ENCODE measurements around the gene MYCBP2.

The MYCBP2 gene

DNA sequence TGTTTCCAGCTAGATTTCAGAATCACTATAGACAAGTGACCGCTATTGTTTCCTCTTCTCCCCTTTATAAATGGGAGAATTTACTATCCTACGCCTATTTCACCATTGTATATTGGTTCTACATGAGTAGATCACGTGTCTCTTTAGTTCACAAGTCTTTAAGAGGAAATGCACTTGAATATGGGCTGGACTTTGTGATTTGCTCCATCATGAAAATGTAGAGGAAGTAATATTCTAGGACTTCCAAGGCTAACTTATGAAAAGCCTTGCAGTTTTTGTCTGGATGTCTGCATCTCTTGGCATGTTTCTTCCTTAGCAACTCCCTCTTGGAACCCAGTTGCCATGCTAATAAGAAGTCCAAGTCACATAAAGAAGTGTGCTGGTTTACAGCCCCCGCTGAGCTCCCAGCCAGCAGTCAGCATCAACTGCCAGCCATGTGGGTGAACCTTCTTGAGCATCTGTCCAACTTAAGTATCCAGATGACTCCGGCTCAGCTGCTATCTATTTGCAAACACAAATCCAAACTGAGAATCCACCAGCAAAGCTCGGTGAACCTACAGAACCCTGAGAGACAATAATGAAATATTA lies 295.1 kb downstream of the MYCBP2 start:
- H3K4me3 ChIP-seq (ENCODE audit: low read depth, low read length), result no peak overlapping the region
- TF ChIP-seq, protein P1, sequence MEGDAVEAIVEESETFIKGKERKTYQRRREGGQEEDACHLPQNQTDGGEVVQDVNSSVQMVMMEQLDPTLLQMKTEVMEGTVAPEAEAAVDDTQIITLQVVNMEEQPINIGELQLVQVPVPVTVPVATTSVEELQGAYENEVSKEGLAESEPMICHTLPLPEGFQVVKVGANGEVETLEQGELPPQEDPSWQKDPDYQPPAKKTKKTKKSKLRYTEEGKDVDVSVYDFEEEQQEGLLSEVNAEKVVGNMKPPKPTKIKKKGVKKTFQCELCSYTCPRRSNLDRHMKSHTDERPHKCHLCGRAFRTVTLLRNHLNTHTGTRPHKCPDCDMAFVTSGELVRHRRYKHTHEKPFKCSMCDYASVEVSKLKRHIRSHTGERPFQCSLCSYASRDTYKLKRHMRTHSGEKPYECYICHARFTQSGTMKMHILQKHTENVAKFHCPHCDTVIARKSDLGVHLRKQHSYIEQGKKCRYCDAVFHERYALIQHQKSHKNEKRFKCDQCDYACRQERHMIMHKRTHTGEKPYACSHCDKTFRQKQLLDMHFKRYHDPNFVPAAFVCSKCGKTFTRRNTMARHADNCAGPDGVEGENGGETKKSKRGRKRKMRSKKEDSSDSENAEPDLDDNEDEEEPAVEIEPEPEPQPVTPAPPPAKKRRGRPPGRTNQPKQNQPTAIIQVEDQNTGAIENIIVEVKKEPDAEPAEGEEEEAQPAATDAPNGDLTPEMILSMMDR (IDR thresholded peaks at IDR 0.05; ENCODE audit: borderline replicate concordance, insufficient read depth, low read depth, low read length), result no peak

DNA sequence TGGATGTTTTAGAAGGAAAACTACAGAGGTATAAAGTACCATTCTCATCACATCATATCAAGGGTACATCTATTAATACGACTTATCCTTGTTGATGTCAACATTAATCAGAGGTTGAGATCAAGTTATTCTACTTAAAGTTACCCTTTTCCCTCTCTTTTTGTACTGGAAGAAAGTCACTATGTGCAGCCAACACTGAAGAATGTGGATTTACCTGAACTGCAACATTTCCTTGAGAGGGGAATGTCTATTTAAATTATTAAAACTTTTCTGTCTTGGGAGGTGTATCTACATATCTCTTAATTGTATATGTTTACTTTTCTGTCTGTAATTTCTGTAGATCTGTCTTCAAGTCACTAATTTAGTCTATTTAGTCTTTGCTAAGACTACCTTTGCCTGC lies 297.5 kb downstream of the MYCBP2 start:
- TF ChIP-seq, protein P1 (IDR thresholded peaks at IDR 0.05; ENCODE audit: borderline replicate concordance, insufficient read depth, low read depth, low read length), result no peak
- no peak overlapping the region for H3K4me3 ChIP-seq (ENCODE audit: low read depth, low read length)

DNA sequence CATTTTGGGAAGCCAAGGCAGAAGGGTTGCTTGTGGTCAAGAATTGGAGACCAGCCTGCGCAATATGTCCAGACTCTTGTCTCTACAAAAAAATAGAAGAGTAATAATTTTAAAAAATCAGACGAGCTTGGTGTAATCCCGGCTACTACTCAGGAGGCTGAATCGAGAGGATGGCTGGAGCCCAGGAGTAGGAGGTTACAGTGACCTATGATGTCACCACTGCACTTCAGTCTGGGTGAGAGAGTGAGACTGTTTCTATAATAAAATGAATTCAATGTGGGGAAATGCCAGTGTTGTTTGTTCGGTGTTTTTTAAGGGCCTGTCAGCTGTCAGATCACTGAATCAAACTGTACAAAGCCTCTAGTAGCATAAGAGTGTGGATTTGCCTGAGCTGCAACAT lies 298.7 kb downstream of the MYCBP2 start:
- no peak overlapping the region for H3K4me3 ChIP-seq (ENCODE audit: low read depth, low read length)
- TF ChIP-seq, protein P1 (IDR thresholded peaks at IDR 0.05; ENCODE audit: borderline replicate concordance, insufficient read depth, low read depth, low read length), result no peak

DNA sequence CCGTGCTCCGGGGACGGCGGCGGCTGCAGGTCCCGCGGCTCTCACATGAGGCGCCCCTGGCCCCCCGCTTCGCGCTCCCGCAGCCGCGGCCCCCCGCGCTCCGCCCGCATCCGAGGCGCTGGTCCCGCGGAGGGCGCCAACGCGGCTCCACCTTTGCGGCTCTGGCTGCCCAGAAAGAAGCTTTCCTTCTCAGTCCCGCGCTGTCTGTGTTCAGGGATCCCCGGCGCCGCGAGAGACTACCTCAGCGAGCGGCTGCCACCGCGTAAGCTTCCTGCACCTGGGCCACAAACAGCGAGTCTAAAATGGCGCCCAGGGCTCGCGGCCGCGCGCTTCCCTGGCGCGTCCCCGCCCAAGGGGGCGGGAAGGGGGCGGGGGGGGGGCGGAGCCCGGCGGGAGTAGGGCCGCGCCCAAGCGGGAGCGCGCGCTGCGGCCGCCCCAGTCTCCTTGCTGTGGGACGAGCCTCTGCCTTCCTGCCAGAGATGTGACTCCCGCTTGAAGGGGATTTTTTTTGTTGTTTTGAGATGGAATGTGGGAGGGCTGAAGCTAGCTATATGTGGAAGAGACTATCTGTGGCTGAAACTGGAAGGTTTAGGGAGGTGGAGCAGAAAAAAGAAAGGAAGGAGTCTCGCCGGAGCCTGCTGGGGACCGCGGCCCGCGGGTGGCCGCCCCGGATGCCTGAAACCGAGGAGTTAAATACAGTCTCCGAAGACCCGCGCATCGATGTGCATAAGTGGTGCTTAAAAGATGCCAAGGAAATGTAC lies 299.9 kb downstream of the MYCBP2 start, which contains the start of gene FBXL3:
Gene FBXL3 (minus strand): TSS at position 299 of the 761 bp plus-strand sequence. CDS start 5,299 bp downstream, outside the sequence.
- TF ChIP-seq, protein P1 (IDR thresholded peaks at IDR 0.05; ENCODE audit: borderline replicate concordance, insufficient read depth, low read depth, low read length), result no peak
- peak within 1 kb of the TSS; percentile 73 for H3K4me3 ChIP-seq (ENCODE audit: low read depth, low read length)

DNA sequence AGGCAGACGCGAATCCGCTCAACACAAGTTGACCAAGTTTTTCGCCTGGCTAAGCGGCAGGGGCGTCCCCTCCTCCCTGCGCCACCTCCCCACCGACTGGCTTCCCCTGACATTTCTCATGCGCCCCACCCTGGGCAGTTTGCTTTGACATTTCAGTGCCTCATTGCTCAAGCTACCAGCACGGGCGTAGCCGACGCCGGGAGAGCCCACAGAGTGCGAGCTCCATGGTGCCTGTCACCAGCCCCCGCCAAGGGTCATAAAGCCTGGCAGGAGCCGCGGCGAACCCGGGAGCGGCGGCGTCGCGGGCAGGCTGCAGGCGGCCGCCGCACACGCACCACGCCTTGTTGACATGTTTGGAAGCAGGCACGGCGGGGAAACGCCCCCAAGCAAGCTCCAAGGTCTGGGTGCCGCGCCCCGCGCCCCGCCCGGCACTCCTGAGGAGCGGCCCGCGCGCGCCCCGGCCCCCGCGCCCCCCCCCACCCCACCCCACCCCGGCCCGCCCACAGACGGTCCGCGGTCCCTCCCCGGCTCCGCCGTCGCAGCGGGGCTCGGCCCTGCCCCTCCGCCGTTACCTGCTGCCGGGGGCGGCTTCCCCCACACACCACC lies 300.5 kb downstream of the MYCBP2 start:
- TF ChIP-seq, protein P1 (IDR thresholded peaks at IDR 0.05; ENCODE audit: borderline replicate concordance, insufficient read depth, low read depth, low read length), result no peak
- H3K4me3 ChIP-seq (ENCODE audit: low read depth, low read length), result peak overlapping the region; percentile 69

DNA sequence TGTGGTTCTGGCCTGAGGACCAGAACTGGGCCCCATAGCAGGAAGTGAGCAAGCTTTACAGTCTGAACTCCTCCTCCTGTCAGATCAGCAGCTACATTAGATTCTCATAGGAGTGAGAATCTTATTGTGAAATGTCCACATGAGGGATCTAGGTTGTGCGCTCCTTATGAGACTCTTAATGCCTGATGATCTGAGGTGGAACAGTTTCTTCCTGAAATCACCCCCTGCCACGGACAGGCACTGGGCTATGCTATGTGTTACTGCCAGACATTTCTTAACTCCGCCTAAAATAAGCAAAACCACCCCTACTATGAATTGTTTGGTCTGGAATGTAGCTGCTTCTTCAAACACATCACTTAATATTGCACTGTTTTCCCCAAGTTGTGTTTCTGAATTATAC lies 304.6 kb downstream of the MYCBP2 start:
- TF ChIP-seq, protein P1 (IDR thresholded peaks at IDR 0.05; ENCODE audit: borderline replicate concordance, insufficient read depth, low read depth, low read length), result no peak

More for the DNA sequence above, 304.6 kb downstream of the MYCBP2 start:
- no peak overlapping the region for H3K4me3 ChIP-seq (ENCODE audit: low read depth, low read length)
